Hematopoietic multipotent progenitor cell treated with erythropoietin and hydrocortisone succinate and interleukin-3 and kit ligand, for 15 days (in vitro differentiated cells): ENCODE results near the gene SYCP3.
A peak's percentile ranks its signal among the peaks of the same experiment; 100 is the strongest.

Experiments
- DNase-seq: peaks from one replicate; pipeline ENCODE4 v3.0.0-alpha.2; 2015; ENCODE audit warnings: low spot score

The SYCP3 gene

DNA sequence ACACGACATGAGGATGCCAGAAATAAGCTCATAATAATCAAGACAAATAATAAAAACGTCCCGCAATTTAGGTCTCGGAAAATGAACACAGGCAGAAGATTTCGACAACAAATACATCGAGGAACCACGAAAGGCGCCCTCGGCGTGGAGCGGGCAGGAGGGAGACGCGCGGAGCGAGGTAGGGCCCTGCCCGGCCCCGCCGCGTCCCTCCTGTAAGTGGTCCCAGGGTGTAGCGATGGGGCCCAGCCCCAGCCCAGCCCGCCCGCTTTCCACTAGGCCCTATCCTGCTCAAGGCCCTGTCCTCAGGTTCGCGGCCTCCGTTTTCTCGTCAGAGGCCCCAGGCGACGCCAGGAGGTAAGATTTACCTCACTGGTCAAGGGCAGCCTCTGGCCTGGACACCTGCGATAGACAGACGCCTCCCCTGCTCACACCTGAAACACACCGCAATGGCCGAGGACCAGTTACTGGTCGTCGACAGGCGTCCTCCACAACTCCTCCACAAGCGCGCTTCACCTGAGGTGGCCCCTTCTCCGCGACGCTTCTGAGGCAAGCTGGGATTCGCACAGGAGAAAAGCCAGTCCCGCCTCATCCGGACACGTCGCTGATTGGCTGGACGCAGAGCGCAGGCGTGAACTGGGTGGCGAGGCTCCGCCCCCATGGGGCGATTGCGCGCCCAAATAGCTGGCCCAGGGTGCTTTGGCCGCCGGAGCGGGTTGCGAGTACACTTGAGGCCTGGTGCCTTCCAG lies at the start of gene SYCP3:
TSS of gene SYCP3 (minus strand) at position 543 of the 746 bp plus-strand sequence. CDS start 1,527 bp downstream, outside the sequence.
- no peak for DNase-seq

- DNase-seq: no peak
Measured at GRCh38 chr12:101785671-101786070, 46.4 kb upstream of the SYCP3 start.

GRCh38 chr12:101784376-101784775 lies 45.1 kb upstream of the SYCP3 start:
- no peak for DNase-seq

DNA sequence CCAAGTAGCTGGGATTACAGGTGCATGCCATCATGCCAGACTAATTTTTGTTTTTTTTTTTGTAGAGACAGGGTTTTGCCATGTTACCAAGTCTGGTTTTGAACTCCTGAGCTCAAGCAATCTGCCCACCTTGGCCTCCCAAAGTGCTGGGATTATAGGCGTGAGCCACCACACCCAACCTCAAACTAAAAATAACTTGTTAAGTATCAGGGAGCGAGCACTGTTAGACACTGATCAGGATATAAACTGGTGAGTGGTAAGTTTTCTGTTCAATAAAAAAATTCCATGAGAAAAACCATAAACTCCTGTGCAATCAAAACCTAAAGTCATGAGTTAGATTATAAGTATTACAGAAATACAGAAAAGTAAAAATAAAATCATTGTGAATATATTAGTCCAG lies 44.6 kb upstream of the SYCP3 start:
- no peak for DNase-seq

GRCh38 chr12:101783150-101783549 lies 43.9 kb upstream of the SYCP3 start:
- no peak for DNase-seq

GRCh38 chr12:101782273-101782731 lies 43.0 kb upstream of the SYCP3 start:
- no peak for DNase-seq

DNA sequence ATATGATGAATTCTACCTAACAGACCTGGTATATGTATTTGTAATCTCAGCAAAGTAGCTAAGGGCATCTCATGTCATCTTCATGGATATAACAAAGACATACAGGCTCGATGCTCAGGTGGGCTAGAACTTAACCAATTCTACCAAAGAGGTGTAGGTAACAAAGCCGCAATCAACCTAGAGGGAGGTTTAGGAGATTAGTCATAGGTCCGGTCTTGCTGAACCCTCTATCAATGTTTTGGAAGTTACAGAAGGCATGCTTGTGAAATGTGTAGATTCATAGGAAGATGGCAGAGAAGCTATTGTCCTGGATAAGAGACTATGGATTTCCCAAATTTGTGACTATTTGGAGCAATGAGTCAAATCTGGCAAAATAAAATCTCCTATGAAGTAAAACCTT lies 42.6 kb upstream of the SYCP3 start:
- no peak for DNase-seq

GRCh38 chr12:101780599-101780998 lies 41.3 kb upstream of the SYCP3 start:
- DNase-seq: no peak

DNA sequence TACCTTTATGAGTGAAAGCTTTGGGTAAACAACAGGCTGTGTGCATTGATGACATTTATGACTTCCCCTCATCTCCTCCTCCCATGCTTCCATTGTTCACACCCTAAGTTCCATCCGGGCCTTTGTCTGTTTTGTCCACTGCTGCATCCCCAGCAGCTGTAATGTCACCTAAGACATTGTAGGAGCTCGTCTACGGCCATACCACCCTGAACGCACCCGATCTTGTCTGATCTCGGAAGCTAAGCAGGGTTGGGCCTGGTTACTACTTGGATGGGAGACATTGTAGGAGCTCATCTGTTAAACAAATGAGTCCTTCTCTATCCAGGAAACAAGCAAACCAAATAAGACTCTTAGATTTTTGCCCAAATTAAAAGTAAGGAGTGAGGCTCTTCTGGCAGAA lies 40.4 kb upstream of the SYCP3 start:
- no peak for DNase-seq

DNA sequence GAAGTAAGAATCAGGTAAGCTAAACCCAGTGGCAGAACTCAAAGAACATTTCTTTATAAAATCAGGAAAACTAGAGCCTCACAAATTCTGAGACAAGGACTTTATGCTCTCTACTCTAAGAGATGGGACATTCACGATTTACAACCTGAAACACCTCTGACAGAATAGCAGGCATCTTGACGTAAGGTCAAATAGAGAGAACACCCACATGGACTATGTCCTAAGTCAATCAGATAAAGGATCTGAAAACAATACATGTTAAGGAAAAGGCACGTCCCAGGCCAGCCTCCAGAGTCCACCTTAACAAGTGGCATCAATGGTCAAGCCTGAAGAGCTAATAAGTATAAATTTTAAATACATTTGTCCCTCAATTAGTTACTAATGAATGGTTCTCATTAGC lies 39.9 kb upstream of the SYCP3 start:
- DNase-seq: no peak

GRCh38 chr12:101777978-101778377 lies 38.7 kb upstream of the SYCP3 start:
- DNase-seq: no peak

- DNase-seq: no peak
Measured at GRCh38 chr12:101777485-101777884, 38.2 kb upstream of the SYCP3 start.

GRCh38 chr12:101775816-101776215 lies 36.6 kb upstream of the SYCP3 start:
- no peak for DNase-seq

DNA sequence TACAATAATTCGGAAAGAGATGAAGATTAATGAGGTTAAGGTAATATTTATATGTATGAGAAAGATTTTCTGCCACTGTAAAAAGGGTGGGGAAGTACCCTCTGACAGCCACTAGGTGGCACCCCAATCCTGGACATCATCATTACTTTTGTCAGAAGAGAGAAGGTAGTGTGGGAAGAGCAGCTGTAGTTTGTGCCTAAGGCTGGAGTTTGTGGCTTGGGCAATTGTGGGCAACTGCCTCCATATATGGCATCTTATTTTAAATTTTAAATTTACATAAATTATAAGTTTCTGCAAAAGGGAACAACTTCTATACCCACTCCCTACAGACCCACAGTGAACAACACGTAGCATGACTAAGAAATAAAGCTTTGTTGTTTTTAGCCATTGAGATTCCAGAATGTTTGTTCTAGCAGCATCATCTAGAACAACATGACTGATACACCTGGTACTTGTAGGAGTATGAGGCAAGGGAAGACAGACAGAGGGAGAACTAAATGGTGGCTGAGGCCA lies 34.4 kb upstream of the SYCP3 start:
- DNase-seq: peak; percentile 80

- no peak for DNase-seq
Measured at GRCh38 chr12:101772012-101772775, 32.9 kb upstream of the SYCP3 start.

DNA sequence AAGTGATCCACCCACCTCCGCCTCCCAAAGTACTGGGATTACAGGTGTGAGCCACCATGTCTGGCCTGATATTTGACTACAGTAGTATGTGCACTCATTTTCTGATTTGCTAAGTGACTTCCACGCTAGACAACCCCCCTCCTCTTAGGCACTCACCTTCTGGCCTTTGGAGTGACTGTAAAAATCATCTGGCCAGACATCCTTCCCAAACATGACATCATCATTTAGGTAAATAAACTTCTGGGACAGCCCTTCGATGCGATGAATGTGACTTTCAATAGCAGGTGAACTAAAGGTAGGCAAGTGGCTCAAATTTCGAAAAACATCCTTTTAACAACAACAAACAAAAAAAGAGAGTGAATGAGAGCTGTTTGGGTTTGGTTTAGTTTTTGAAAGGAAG lies 30.6 kb upstream of the SYCP3 start:
- no peak for DNase-seq

DNA sequence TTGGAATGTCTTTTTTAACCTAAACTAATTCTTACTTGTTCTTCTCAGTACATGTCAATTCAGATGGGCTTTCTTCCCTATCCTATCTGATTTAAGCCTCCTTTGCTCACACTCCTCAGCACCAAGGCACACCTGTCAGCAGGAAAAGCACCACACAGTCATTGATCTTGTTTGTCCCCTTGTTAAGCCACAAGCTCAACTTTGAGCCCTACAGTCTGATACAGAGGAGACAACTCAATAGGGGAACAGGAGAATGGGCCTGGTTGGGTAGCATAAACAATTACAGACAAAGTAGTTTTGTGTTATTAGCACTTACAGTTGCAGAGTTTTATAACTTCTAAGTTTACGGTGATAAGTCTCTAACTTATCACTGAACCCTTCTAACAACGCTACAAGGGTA lies 29.5 kb upstream of the SYCP3 start:
- DNase-seq: no peak

DNA sequence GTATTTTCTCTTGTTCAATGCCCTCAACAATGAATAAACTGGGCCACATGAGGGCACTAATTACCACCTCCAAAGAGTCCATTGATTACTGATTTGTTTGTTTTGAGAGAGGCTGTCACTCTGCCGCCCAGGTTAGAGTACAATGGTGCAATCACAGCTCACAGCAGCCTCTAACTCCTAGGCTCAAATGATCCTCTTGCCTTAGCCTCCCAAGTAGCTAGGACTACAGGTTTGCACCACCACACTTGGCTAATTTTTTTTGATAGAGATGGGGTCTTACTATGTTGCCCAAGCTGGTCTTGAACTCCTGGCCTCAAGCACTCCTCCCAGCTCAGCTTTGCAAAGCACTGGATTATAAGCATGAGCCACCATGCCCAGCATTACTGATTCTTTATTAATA lies 28.3 kb upstream of the SYCP3 start:
- DNase-seq: no peak

DNA sequence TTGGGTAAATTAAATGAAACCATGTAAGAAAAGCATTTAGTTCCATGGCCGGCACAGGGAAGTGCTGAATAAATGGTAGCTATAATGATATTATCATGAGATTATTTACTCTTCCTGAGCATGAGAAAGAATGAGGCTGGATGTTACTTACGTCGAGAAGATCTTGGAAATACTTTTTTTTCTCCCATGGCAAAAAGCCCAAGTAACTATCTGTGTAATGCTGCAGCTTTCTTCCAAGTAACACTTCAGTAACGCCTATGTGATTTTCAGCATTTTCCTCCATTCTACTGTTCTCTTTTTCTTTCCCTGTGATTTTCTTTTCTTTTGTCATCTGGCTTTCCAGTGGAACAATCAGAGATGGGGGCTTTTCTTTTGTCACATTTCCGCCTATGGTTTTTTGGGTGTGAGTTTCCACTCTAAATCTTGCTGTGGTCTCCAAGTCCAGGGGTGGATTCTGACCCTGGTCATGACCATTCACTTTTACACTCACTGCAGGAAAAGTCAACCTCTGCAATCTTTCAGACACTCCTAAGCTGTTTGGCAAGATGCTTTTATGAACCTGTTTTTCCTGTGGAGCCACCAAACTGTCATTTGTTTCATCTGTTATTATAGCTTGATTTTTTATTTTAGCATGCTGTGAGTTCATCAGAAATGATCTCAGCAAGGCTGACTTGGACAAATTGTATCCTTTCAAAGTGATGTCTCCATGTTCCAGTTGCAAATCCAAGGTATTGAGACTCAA lies 25.0 kb upstream of the SYCP3 start:
- DNase-seq: no peak

- DNase-seq: no peak
Measured at GRCh38 chr12:101763246-101763931, 24.1 kb upstream of the SYCP3 start.

DNA sequence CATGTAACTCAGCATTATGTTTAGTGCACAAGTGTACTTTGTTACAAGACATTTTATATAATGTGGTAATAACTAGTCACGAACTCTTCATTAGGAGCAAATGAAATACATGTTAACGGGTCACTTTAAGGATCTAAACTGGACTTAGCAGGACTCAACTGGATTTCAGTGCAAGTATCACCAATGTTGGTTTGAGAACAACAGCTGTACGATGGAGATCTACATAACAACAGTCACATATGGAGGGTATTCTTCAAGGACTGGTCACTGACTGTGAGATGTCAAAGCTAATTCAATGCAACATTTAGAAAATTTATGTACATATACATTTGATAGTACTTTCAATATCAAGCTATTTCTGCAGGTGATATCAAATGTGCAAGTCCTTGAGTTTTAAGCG lies 22.5 kb upstream of the SYCP3 start:
- DNase-seq: no peak

GRCh38 chr12:101761350-101761749 lies 22.1 kb upstream of the SYCP3 start:
- no peak for DNase-seq
